A549 (cell line): Measurements from ENCODE around the gene CAPN7. TPM values are rescaled to one million over a fixed set of nuclear protein-coding genes. Genes with fewer than 3 reads are reported as not detected.

Experiments used
- ATAC-seq, 2 experiments: fragments of 200-7000 bp in 1 of 2; fragments of >200 bp in 1 of 2; cut with Nextera tagmentation in 1 of 2; cut with Tn5 transposase in 1 of 2; 3 replicates each; pipeline versions ENCODE4 v1.8.0 to v1.9.1; 2018 to 2020; ENCODE audit warnings: mild to moderate bottlenecking in 1 of 2, moderate library complexity in 1 of 2
- CTCF ChIA-PET: fragments of 300-600 bp; sonication (Branson Sonifier 250); formaldehyde crosslinking; extraction: SDS; loops from one replicate; lab custom pipeline; 2021; ENCODE audit warnings: antibody characterized with exemption, inconsistent platforms; lab: Yijun Ruan, JAX
- POLR2A ChIA-PET: fragments of 350-600 bp; formaldehyde crosslinking; extraction: SDS; loops from one replicate; lab custom pipeline; 2021; ENCODE audit warnings: antibody characterized with exemption, inconsistent platforms; lab: Yijun Ruan, JAX
- DNase-seq, 2 experiments: peaks; one replicate each; pipeline versions ENCODE4 v3.0.0 to v3.0.0-alpha.2; 2011 to 2016; ENCODE audit warnings: low read depth in 1 of 2, low spot score in 1 of 2
- FAIRE-seq: peaks from 2 replicates; lab custom pipeline; 2011; peaks lifted over from hg19 to GRCh38; lab: Jason Lieb, UNC
- H3K27ac ChIP-seq, 2 experiments: fragments of >200 bp; sonication (Bioruptor Twin); formaldehyde crosslinking; 3 replicates each; pipeline ENCODE4 v1.5.1; 2016 to 2017
- H3K4me1 ChIP-seq: fragments of >200 bp; sonication (Bioruptor Twin); formaldehyde crosslinking; 3 replicates; pipeline ENCODE4 v1.6.1; 2016
- H3K4me2 ChIP-seq: fragments of >200 bp; sonication (Bioruptor Twin); formaldehyde crosslinking; 3 replicates; pipeline ENCODE4 v1.6.1; 2016
- H3K4me3 ChIP-seq: fragments of >200 bp; sonication (Bioruptor Twin); formaldehyde crosslinking; 3 replicates; pipeline ENCODE4 v1.5.1; 2016
- H3K9me3 ChIP-seq: fragments of >200 bp; sonication (Bioruptor Twin); formaldehyde crosslinking; 3 replicates; pipeline ENCODE4 v1.6.1; 2016
- CBX8 ChIP-seq: fragments of 200-600 bp; sonication (generic); IDR thresholded peaks from 2 replicates; pipeline ENCODE4 v1.6.1; 2016
- HOXA7 ChIP-seq: fragments of 250-450 bp; sonication (Bioruptor Pico); IDR thresholded peaks from 2 replicates; pipeline ENCODE4 v1.5.0; 2020; ENCODE audit warnings: mild to moderate bottlenecking, moderate library complexity
- JUNB ChIP-seq: fragments of >200 bp; sonication (Bioruptor Twin); formaldehyde crosslinking; IDR thresholded peaks from 2 replicates; pipeline ENCODE4 v1.6.1; 2016
- KDM5A ChIP-seq: fragments of 200-600 bp; sonication (generic); IDR thresholded peaks from 2 replicates; pipeline ENCODE4 v1.6.1; 2016; ENCODE audit warnings: antibody characterized with exemption, mild to moderate bottlenecking
- MAFK ChIP-seq: fragments of 450-650 bp; IDR thresholded peaks from 2 replicates; pipeline ENCODE4 v1.6.1; 2014; ENCODE audit not compliant: partially characterized antibody
- PHF8 ChIP-seq: fragments of 200-600 bp; sonication (generic); IDR thresholded peaks from 2 replicates; pipeline ENCODE4 v1.6.1; 2016; ENCODE audit warnings: low read depth, mild to moderate bottlenecking, antibody characterized with exemption, moderate library complexity, borderline replicate concordance
- RCOR1 ChIP-seq: fragments of 150-350 bp; IDR thresholded peaks from 2 replicates; pipeline ENCODE4 v1.6.1; 2014; ENCODE audit warnings: antibody characterized with exemption, low read length, low read depth
- RNF2 ChIP-seq: fragments of 200-600 bp; sonication (generic); IDR thresholded peaks from 2 replicates; pipeline ENCODE4 v1.6.1; 2016; ENCODE audit warnings: low read depth, mild to moderate bottlenecking, antibody characterized with exemption, moderate library complexity, borderline replicate concordance
- SMC3 ChIP-seq: fragments of >200 bp; sonication (Bioruptor Twin); formaldehyde crosslinking; IDR thresholded peaks from 3 replicates; pipeline ENCODE4 v1.6.1; 2018; ENCODE audit warnings: inconsistent platforms
- TFCP2L1 ChIP-seq: fragments of 250-450 bp; sonication (Bioruptor Pico); IDR thresholded peaks from 2 replicates; pipeline ENCODE4 v1.5.0; 2021; ENCODE audit warnings: mild to moderate bottlenecking
- TP53 ChIP-seq: fragments of 250-450 bp; sonication (Bioruptor Pico); IDR thresholded peaks from 2 replicates; pipeline ENCODE4 v1.5.0; 2021; ENCODE audit warnings: mild to moderate bottlenecking, moderate library complexity
- ZFP36 ChIP-seq: fragments of 450-650 bp; IDR thresholded peaks from 2 replicates; pipeline ENCODE4 v1.6.1; 2014; ENCODE audit warnings: borderline replicate concordance; ENCODE audit not compliant: partially characterized antibody
- ZSCAN20 ChIP-seq: fragments of 250-450 bp; sonication (Bioruptor Pico); IDR thresholded peaks from 2 replicates; pipeline ENCODE4 v1.8.0; 2022; ENCODE audit warnings: mild to moderate bottlenecking, moderate library complexity
- WGBS: methylation state at CpG from one replicate; pipeline ENCODE4 v1.1.6; 2017; ENCODE audit errors: missing lambda C conversion rate; 5-methylcytosine and 5-hydroxymethylcytosine counted together
- polyA plus RNA-seq, 4 experiments: library from polyadenylated mRNA; depleted of rRNA in 3 of 4; stranded (reverse); fragments of >200 nt; fragmentation: RNase III in 1 of 4; extraction: RNeasy Plus Mini Kit Qiagen cat#74134 plus additional on column Dnase treatment in 1 of 4; gene quantifications; 2 replicates in 3 of 4; 3 replicates in 1 of 4; pipeline ENCODE4 v1.2.3, GENCODE V29; 2011 to 2017
- TF ChIP-seq, protein P1 (sequence below): IDR thresholded peaks from 2 replicates; pipeline ENCODE4 v1.6.1; 2012
- TF ChIP-seq, protein P2 (sequence below): fragments of 150-350 bp; IDR thresholded peaks from 2 replicates; pipeline ENCODE4 v1.6.1; 2014; ENCODE audit warnings: low read depth, mild to moderate bottlenecking, low read length
- TF ChIP-seq, protein P3 (sequence below): fragments of 250-450 bp; sonication (Bioruptor Pico); IDR thresholded peaks from 2 replicates; pipeline ENCODE4 v1.5.0; 2021; ENCODE audit warnings: mild to moderate bottlenecking, moderate library complexity, borderline replicate concordance
- TF ChIP-seq, protein P4 (sequence below): fragments of >200 bp; sonication (Bioruptor Twin); formaldehyde crosslinking; IDR thresholded peaks from 3 replicates; pipeline ENCODE4 v1.5.1; 2016

The CAPN7 gene
- polyA plus RNA-seq, 2 of the 4 experiments (the other 2 are of a cell fraction), result 19.9 to 36.8 TPM

DNA sequence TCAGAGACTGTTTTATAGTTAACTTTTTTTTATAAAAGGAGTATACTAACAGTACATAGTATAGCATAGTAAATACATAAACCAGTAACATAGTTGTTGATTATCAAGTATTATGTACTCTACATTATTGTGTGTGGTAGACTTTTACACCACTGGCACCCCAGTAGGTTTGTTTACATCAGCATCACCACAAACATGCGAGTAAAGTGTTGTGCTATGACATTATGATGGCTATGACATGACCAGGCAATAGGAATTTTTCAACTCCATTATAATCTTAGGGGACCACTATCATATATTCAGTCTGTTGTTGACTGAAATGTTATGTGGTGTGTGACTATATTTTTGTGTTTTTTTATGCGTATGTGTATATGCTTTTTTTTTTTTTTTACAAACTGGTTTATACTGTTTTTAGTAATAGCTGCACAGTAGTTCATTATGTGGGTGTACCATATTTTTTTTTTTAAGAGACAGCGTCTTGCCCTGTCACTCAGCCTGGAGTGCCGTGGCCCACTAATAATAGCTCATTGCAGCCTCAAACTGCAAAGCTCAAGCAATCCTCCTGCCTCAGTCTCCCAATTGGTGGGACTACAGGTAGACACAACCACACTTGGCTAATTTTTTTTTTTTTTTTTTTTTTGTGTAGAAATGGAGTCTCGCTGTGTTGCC, 1.9 kb downstream of the CAPN7 start:
- CTCF ChIA-PET, result interaction anchor here (0.6 to 2.2 kb wide), 8 partner anchors 14 to 555 kb away, joined by 3 to 5 read pairs (median 4); no protein-coding TSS in a partner anchor
- no peak for DNase-seq
- 92% methylated on average over 5 of the region's 5 CpGs for WGBS
- no peak for TF ChIP-seq TP53 (CRISPR knock-in tag)
- no peak for TF ChIP-seq TFCP2L1
- no peak for TF ChIP-seq RNF2
- no peak for TF ChIP-seq SMC3
- TF ChIP-seq, protein P1, sequence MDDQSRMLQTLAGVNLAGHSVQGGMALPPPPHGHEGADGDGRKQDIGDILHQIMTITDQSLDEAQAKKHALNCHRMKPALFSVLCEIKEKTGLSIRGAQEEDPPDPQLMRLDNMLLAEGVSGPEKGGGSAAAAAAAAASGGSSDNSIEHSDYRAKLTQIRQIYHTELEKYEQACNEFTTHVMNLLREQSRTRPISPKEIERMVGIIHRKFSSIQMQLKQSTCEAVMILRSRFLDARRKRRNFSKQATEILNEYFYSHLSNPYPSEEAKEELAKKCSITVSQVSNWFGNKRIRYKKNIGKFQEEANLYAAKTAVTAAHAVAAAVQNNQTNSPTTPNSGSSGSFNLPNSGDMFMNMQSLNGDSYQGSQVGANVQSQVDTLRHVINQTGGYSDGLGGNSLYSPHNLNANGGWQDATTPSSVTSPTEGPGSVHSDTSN, result no peak
- TF ChIP-seq KDM5A, result no peak
- TF ChIP-seq, protein P2, sequence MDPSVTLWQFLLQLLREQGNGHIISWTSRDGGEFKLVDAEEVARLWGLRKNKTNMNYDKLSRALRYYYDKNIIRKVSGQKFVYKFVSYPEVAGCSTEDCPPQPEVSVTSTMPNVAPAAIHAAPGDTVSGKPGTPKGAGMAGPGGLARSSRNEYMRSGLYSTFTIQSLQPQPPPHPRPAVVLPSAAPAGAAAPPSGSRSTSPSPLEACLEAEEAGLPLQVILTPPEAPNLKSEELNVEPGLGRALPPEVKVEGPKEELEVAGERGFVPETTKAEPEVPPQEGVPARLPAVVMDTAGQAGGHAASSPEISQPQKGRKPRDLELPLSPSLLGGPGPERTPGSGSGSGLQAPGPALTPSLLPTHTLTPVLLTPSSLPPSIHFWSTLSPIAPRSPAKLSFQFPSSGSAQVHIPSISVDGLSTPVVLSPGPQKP, result no peak
- no peak for TF ChIP-seq CBX8
- TF ChIP-seq ZFP36, result no peak
- no peak for TF ChIP-seq ZSCAN20 (CRISPR knock-in tag)
- TF ChIP-seq, protein P3, sequence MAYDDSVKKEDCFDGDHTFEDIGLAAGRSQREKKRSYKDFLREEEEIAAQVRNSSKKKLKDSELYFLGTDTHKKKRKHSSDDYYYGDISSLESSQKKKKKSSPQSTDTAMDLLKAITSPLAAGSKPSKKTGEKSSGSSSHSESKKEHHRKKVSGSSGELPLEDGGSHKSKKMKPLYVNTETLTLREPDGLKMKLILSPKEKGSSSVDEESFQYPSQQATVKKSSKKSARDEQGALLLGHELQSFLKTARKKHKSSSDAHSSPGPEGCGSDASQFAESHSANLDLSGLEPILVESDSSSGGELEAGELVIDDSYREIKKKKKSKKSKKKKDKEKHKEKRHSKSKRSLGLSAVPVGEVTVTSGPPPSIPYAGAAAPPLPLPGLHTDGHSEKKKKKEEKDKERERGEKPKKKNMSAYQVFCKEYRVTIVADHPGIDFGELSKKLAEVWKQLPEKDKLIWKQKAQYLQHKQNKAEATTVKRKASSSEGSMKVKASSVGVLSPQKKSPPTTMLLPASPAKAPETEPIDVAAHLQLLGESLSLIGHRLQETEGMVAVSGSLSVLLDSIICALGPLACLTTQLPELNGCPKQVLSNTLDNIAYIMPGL, result no peak
- TF ChIP-seq JUNB, result no peak
- TF ChIP-seq, protein P4, sequence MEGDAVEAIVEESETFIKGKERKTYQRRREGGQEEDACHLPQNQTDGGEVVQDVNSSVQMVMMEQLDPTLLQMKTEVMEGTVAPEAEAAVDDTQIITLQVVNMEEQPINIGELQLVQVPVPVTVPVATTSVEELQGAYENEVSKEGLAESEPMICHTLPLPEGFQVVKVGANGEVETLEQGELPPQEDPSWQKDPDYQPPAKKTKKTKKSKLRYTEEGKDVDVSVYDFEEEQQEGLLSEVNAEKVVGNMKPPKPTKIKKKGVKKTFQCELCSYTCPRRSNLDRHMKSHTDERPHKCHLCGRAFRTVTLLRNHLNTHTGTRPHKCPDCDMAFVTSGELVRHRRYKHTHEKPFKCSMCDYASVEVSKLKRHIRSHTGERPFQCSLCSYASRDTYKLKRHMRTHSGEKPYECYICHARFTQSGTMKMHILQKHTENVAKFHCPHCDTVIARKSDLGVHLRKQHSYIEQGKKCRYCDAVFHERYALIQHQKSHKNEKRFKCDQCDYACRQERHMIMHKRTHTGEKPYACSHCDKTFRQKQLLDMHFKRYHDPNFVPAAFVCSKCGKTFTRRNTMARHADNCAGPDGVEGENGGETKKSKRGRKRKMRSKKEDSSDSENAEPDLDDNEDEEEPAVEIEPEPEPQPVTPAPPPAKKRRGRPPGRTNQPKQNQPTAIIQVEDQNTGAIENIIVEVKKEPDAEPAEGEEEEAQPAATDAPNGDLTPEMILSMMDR, result no peak
- TF ChIP-seq, all 56 proteins: peak for 0
- Histone ChIP-seq H3K9me3 (no peaks in the 10 kb centered on the region), H3K4me3 (peak overlapping the region; percentile 87; the same call in 1 of the 3 replicates), H3K27ac (no peak overlapping the region), H3K4me2 (peak overlapping the region; percentile 89), H3K4me1 (peaks cover 19% of the 10 kb centered on the region)
- POLR2A ChIA-PET, result interaction anchor here (0.9 kb wide), 1 partner anchor 50 kb away, joined by 3 read pairs; no protein-coding TSS in a partner anchor
- no peak for FAIRE-seq
- ATAC-seq, result no peak

DNA sequence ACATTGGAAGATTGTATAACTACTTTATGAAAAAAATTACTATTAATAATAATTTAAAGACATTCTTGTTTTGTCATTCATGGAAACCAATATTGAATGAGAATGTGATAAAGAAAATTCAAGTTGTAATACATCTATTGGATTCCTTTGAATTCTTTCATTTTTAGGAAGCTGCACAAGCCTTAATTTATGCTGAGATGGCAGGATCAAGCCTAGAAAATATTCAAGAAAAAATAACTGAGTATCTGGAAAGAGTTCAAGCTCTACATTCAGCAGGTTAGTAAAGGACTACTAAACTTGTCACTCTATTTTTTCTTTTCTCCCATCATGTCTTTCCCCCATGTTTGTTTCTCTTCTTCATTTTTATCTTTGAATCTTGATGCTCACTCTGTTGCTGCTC, 5.9 kb downstream of the CAPN7 start:
- Histone ChIP-seq H3K4me2 (no peak overlapping the region), H3K4me1 (peaks cover 11% of the 10 kb centered on the region), H3K4me3 (no peak overlapping the region), H3K27ac (no peak overlapping the region), H3K9me3 (no peaks in the 10 kb centered on the region)
- POLR2A ChIA-PET, result no interaction called here
- ATAC-seq (no peak), FAIRE-seq (no peak), DNase-seq (no peak)
- TF ChIP-seq, protein P1, result no peak
- no peak for TF ChIP-seq CBX8
- TF ChIP-seq PHF8, result no peak
- TF ChIP-seq HOXA7 (CRISPR knock-in tag), result no peak
- TF ChIP-seq ZSCAN20 (CRISPR knock-in tag), result no peak
- TF ChIP-seq RCOR1, result no peak
- TF ChIP-seq, protein P2, result no peak
- peak; percentile 67 for TF ChIP-seq MAFK
- CTCF ChIA-PET, result interaction anchor here (0.8 to 1.0 kb wide), 3 partner anchors 9 to 83 kb away, joined by 3 read pairs; no protein-coding TSS in a partner anchor
